OCI-LY1 (cell line): ENCODE data around the gene ASB15.

Experiments
- H2AFZ ChIP-seq: fragments of 200-600 bp; sonication (generic), shearing (Covaris generic); 2 replicates; pipeline ENCODE4 v1.6.0; 2014; ENCODE audit warnings: antibody characterized with exemption, mild to moderate bottlenecking, low read length
- H3F3A ChIP-seq: fragments of 200-600 bp; sonication (generic), shearing (Covaris generic); 2 replicates; pipeline ENCODE4 v1.6.0; 2014; ENCODE audit warnings: mild to moderate bottlenecking, antibody characterized with exemption, low read length, moderate library complexity; ENCODE audit not compliant: insufficient read depth
- H3K27ac ChIP-seq: fragments of 200-600 bp; sonication (generic); 2 replicates; pipeline ENCODE4 v1.5.1; 2014; ENCODE audit warnings: low read length, mixed run types, mild to moderate bottlenecking, low read depth; ENCODE audit not compliant: poor library complexity, severe bottlenecking
- H3K27me3 ChIP-seq: fragments of 200-600 bp; sonication (generic); 2 replicates; pipeline ENCODE4 v1.6.0; 2014; ENCODE audit warnings: antibody characterized with exemption, mild to moderate bottlenecking, low read length, moderate library complexity; ENCODE audit not compliant: insufficient read depth
- H3K36me3 ChIP-seq: fragments of 200-600 bp; sonication (generic); 2 replicates; pipeline ENCODE4 v1.6.1; 2014; ENCODE audit warnings: mild to moderate bottlenecking, antibody characterized with exemption, low read length, moderate library complexity, mixed read lengths; ENCODE audit not compliant: insufficient read depth
- H3K4me1 ChIP-seq: fragments of 200-600 bp; sonication (generic); 2 replicates; pipeline ENCODE4 v1.5.1; 2014; ENCODE audit warnings: mild to moderate bottlenecking, low read length, moderate library complexity; ENCODE audit not compliant: insufficient read depth, severe bottlenecking
- H3K4me2 ChIP-seq: fragments of 200-600 bp; sonication (generic), shearing (Covaris generic); 2 replicates; pipeline ENCODE4 v1.6.1; 2014; ENCODE audit warnings: low read length
- H3K4me3 ChIP-seq: fragments of 200-600 bp; sonication (generic); 2 replicates; pipeline ENCODE4 v1.5.1; 2014; ENCODE audit warnings: low read length, low read depth, mild to moderate bottlenecking, mixed read lengths; ENCODE audit not compliant: poor library complexity, severe bottlenecking
- H3K79me2 ChIP-seq: fragments of 200-600 bp; shearing (Covaris generic); 2 replicates; pipeline ENCODE4 v1.6.1; 2016; ENCODE audit warnings: mixed run types, low read length, mixed read lengths; ENCODE audit not compliant: insufficient read depth
- H3K9ac ChIP-seq: fragments of 200-600 bp; sonication (generic), shearing (Covaris generic); 2 replicates; pipeline ENCODE4 v1.6.1; 2014; ENCODE audit warnings: mild to moderate bottlenecking, low read length, mixed read lengths
- H3K9me2 ChIP-seq: fragments of 200-600 bp; sonication (generic), shearing (Covaris generic); 2 replicates; pipeline ENCODE4 v1.6.1; 2014; ENCODE audit warnings: low read depth, mild to moderate bottlenecking, low read length, mixed read lengths
- H3K9me3 ChIP-seq: fragments of 200-600 bp; shearing (Covaris generic); 2 replicates; pipeline ENCODE4 v1.6.1; 2014; ENCODE audit warnings: low read length, mixed read lengths
- H4K20me1 ChIP-seq: fragments of 200-600 bp; sonication (generic), shearing (Covaris generic); 2 replicates; pipeline ENCODE4 v1.6.0; 2016; ENCODE audit warnings: mild to moderate bottlenecking, low read length; ENCODE audit not compliant: insufficient read depth
- CTCF ChIP-seq: fragments of 200-600 bp; sonication (generic), shearing (Covaris generic); IDR thresholded peaks from 2 replicates; pipeline ENCODE4 v1.5.1; 2017; ENCODE audit warnings: mild to moderate bottlenecking, antibody characterized with exemption, low read length, moderate library complexity, mixed read lengths
- EZH2 ChIP-seq: fragments of 200-600 bp; sonication (generic), shearing (Covaris generic); IDR thresholded peaks from 2 replicates; pipeline ENCODE4 v1.8.0; 2017; ENCODE audit warnings: borderline replicate concordance, mixed run types, mild to moderate bottlenecking, antibody characterized with exemption, low read length, moderate library complexity, mixed read lengths

The ASB15 gene

GRCh38 chr7:123677061-123677715 lies 75.6 kb downstream of the ASB15 start:
- Histone ChIP-seq H3K79me2 (no peaks in the 10 kb centered on the region), H3K4me3 (no peak overlapping the region)
- TF ChIP-seq EZH2 (no peak), CTCF (no peak)

DNA sequence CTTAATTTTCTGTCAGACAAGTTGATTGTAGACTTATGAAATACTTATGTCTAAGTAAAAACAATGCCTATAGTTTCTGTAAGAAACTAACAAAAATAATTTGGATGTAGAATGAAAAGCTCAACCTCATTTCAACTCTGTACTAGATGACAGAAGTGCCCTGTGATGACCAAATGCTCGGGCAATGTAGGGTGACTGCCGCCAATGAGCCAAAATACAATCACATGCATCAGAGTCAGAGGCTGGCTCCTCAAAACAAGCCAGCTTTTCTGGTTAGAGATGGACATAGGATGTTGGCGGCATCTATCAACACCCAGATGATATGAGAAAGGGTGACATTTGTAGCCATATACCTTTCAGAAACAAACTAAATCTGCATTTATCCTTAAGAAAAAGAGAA lies 78.0 kb downstream of the ASB15 start:
- TF ChIP-seq CTCF (no peak), EZH2 (no peak)
- no peaks in the 10 kb centered on the region for H3K9me2 ChIP-seq
- H3K4me1 ChIP-seq: no peaks in the 10 kb centered on the region
- no peaks in the 10 kb centered on the region for H3K79me2 ChIP-seq
- no peak overlapping the region for H3K27ac ChIP-seq
- H3K4me3 ChIP-seq: no peak overlapping the region
- peaks cover 4% of the 10 kb centered on the region; the same call in 1 of the 2 replicates for H3K36me3 ChIP-seq
- no peaks in the 10 kb centered on the region for H3F3A ChIP-seq
- H3K9ac ChIP-seq: no peak overlapping the region
- H3K4me2 ChIP-seq: no peak overlapping the region
- H4K20me1 ChIP-seq: no peaks in the 10 kb centered on the region
- no peaks in the 10 kb centered on the region for H3K9me3 ChIP-seq
- H2AFZ ChIP-seq: no peak overlapping the region
- no peaks in the 10 kb centered on the region for H3K27me3 ChIP-seq

More at GRCh38 chr7:123677061-123677715, 75.6 kb downstream of the ASB15 start:
- Histone ChIP-seq H3K9me2 (no peaks in the 10 kb centered on the region), H3K27ac (no peak overlapping the region), H3K4me2 (no peak overlapping the region), H3F3A (no peaks in the 10 kb centered on the region), H4K20me1 (no peaks in the 10 kb centered on the region), H3K4me1 (no peaks in the 10 kb centered on the region), H2AFZ (no peak overlapping the region), H3K36me3 (peaks cover 3% of the 10 kb centered on the region; the same call in 1 of the 2 replicates), H3K27me3 (no peaks in the 10 kb centered on the region), H3K9me3 (no peaks in the 10 kb centered on the region), H3K9ac (no peak overlapping the region)

DNA sequence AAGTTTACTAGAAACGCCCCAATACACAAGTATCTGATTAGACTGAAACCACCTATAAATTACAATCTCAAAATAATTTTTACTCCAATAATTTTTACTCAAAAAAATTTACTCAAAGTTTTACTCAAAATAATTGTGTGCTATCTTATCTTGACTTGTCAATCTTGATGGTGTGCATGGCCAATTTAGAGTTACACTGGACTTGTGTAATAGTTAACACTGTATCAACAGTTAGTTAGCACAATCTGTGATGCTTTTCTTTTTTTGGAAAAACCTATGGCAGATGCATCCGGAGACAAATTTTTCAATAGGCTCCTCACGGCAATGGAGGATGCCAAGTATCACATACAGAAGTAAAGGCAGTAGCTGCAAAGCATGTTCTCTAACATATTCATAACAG lies 79.0 kb downstream of the ASB15 start:
- TF ChIP-seq CTCF (no peak), EZH2 (no peak)
- H3K9ac ChIP-seq: no peak overlapping the region
- H2AFZ ChIP-seq: no peak overlapping the region
- H3K4me2 ChIP-seq: no peak overlapping the region
- no peak overlapping the region for H3K4me3 ChIP-seq
- no peaks in the 10 kb centered on the region for H4K20me1 ChIP-seq
- peaks cover 4% of the 10 kb centered on the region; the same call in 1 of the 2 replicates for H3K36me3 ChIP-seq
- H3K4me1 ChIP-seq: no peaks in the 10 kb centered on the region
- no peak overlapping the region for H3K27ac ChIP-seq
- no peaks in the 10 kb centered on the region for H3K9me2 ChIP-seq
- no peaks in the 10 kb centered on the region for H3K79me2 ChIP-seq
- H3F3A ChIP-seq: no peaks in the 10 kb centered on the region
- H3K27me3 ChIP-seq: no peaks in the 10 kb centered on the region
- H3K9me3 ChIP-seq: no peaks in the 10 kb centered on the region
